H9 (cell line): ENCODE measurements around the gene PLEKHG3. TPM values are rescaled to one million over a fixed set of nuclear protein-coding genes. Genes with fewer than 3 reads are reported as not detected.

Experiments used
- DNase-seq: peaks from one replicate; pipeline ENCODE4 v3.0.0-alpha.2; 2017
- H2AFZ ChIP-seq: one replicate; pipeline ENCODE4 v1.6.1; 2013; ENCODE audit warnings: mild to moderate bottlenecking, low read length, control low read depth, moderate library complexity
- H2AK5ac ChIP-seq: 2 replicates; pipeline ENCODE4 v1.6.1; 2013; ENCODE audit warnings: low read length, control low read depth, mixed read lengths; ENCODE audit not compliant: insufficient read length
- H2BK120ac ChIP-seq: one replicate; pipeline ENCODE4 v1.6.1; 2013; ENCODE audit warnings: low read depth, mild to moderate bottlenecking, low read length, control low read depth, inconsistent platforms; ENCODE audit not compliant: poor library complexity, severe bottlenecking
- H2BK12ac ChIP-seq: 2 replicates; pipeline ENCODE4 v1.6.1; 2013; ENCODE audit warnings: low read length, control low read depth, mixed read lengths, low read depth; ENCODE audit not compliant: insufficient read length
- H2BK15ac ChIP-seq: 2 replicates; pipeline ENCODE4 v1.6.1; 2013; ENCODE audit warnings: low read depth, low read length, control low read depth
- H2BK20ac ChIP-seq: one replicate; pipeline ENCODE4 v1.6.1; 2013; ENCODE audit warnings: low read depth, mild to moderate bottlenecking, low read length, control low read depth, inconsistent platforms; ENCODE audit not compliant: poor library complexity, severe bottlenecking
- H2BK5ac ChIP-seq: 2 replicates; pipeline ENCODE4 v1.6.1; 2013; ENCODE audit warnings: low read length, control low read depth, mixed read lengths; ENCODE audit not compliant: insufficient read length
- H3K14ac ChIP-seq: 2 replicates; pipeline ENCODE4 v1.6.1; 2013; ENCODE audit warnings: low read length, control low read depth; ENCODE audit not compliant: insufficient read depth
- H3K18ac ChIP-seq: 2 replicates; pipeline ENCODE4 v1.6.1; 2013; ENCODE audit warnings: low read depth, mild to moderate bottlenecking, mixed read lengths, low read length, control low read depth; ENCODE audit not compliant: insufficient read length
- H3K23ac ChIP-seq: 2 replicates; pipeline ENCODE4 v1.6.1; 2013; ENCODE audit warnings: low read length, control low read depth, mixed read lengths, low read depth; ENCODE audit not compliant: insufficient read length
- H3K23me2 ChIP-seq: 2 replicates; pipeline ENCODE4 v1.6.1; 2013; ENCODE audit warnings: low read depth, mild to moderate bottlenecking, mixed read lengths, low read length, control low read depth; ENCODE audit not compliant: insufficient read length, poor library complexity, severe bottlenecking
- H3K27ac ChIP-seq: 2 replicates; pipeline ENCODE4 v1.5.1; 2013; ENCODE audit warnings: low read length, control low read depth, mixed read lengths, low read depth; ENCODE audit not compliant: insufficient read length
- H3K27me3 ChIP-seq: 2 replicates; pipeline ENCODE4 v1.6.1; 2013; ENCODE audit warnings: low read length, control low read depth, inconsistent platforms; ENCODE audit not compliant: insufficient read depth
- H3K4ac ChIP-seq: 2 replicates; pipeline ENCODE4 v1.6.1; 2013; ENCODE audit warnings: low read depth, mild to moderate bottlenecking, control low read depth, inconsistent platforms, low read length, moderate library complexity
- H3K4me1 ChIP-seq: 2 replicates; pipeline ENCODE4 v1.6.1; 2013; ENCODE audit warnings: low read length, control low read depth, inconsistent platforms; ENCODE audit not compliant: insufficient read depth
- H3K4me2 ChIP-seq: 2 replicates; pipeline ENCODE4 v1.6.1; 2013; ENCODE audit warnings: low read length, control low read depth, mixed read lengths; ENCODE audit not compliant: insufficient read length, insufficient read depth
- H3K56ac ChIP-seq: 2 replicates; pipeline ENCODE4 v1.6.1; 2013; ENCODE audit warnings: low read depth, mild to moderate bottlenecking, mixed read lengths, low read length, control low read depth; ENCODE audit not compliant: insufficient read length
- H3K79me1 ChIP-seq: 2 replicates; pipeline ENCODE4 v1.6.1; 2013; ENCODE audit warnings: low read depth, mild to moderate bottlenecking, moderate library complexity, low read length, control low read depth, inconsistent platforms; ENCODE audit not compliant: insufficient read depth, poor library complexity, severe bottlenecking
- H3K79me2 ChIP-seq: 2 replicates; pipeline ENCODE4 v1.6.1; 2013; ENCODE audit warnings: low read length, control low read depth, inconsistent platforms; ENCODE audit not compliant: insufficient read depth
- H3K9ac ChIP-seq: 2 replicates; pipeline ENCODE4 v1.6.1; 2013; ENCODE audit warnings: low read length, control low read depth, mixed read lengths; ENCODE audit not compliant: insufficient read length; ENCODE audit errors: extremely low read depth
- H3K9me3 ChIP-seq: one replicate; pipeline ENCODE4 v1.6.1; 2013; ENCODE audit warnings: low read depth, low read length, inconsistent platforms; ENCODE audit not compliant: control insufficient read depth
- H3T11ph ChIP-seq: one replicate; pipeline ENCODE4 v1.6.1; 2013; ENCODE audit warnings: mild to moderate bottlenecking, low read length, control low read depth, inconsistent platforms
- H4K20me1 ChIP-seq: one replicate; pipeline ENCODE4 v1.6.1; 2013; ENCODE audit not compliant: control insufficient read depth, insufficient read length, insufficient read depth
- H4K5ac ChIP-seq: 2 replicates; pipeline ENCODE4 v1.6.1; 2013; ENCODE audit warnings: low read depth, mild to moderate bottlenecking, mixed read lengths, low read length, control low read depth; ENCODE audit not compliant: insufficient read length
- H4K8ac ChIP-seq: replicated peaks from 2 replicates; pipeline ENCODE4 v1.6.1; 2013; ENCODE audit warnings: low read length, control low read depth, mixed read lengths, low read depth; ENCODE audit not compliant: insufficient read length
- H4K91ac ChIP-seq: 2 replicates; pipeline ENCODE4 v1.6.1; 2013; ENCODE audit warnings: low read depth, mild to moderate bottlenecking, moderate library complexity, mixed read lengths, low read length, control low read depth; ENCODE audit not compliant: insufficient read length
- H3K27ac Mint-ChIP-seq, 3 experiments: 2 replicates in 2 of 3; 3 replicates in 1 of 3; pipeline ENCODE4 v1.8.0; 2020 to 2021; ENCODE audit warnings: mixed read lengths in 3 of 3, mild to moderate bottlenecking in 1 of 3, moderate library complexity in 1 of 3
- H3K27me3 Mint-ChIP-seq: 2 replicates; pipeline ENCODE4 v1.8.0; 2021; ENCODE audit warnings: low read depth, mild to moderate bottlenecking, moderate library complexity, mixed read lengths
- H3K36me3 Mint-ChIP-seq, 3 experiments: 2 replicates in 2 of 3; 3 replicates in 1 of 3; pipeline ENCODE4 v1.8.0; 2020 to 2021; ENCODE audit warnings: low read depth in 3 of 3, mixed read lengths in 3 of 3; ENCODE audit not compliant: insufficient read depth in 1 of 3
- H3K4me1 Mint-ChIP-seq, 2 experiments: 2 replicates each; pipeline ENCODE4 v1.8.0; 2020; ENCODE audit warnings: mixed read lengths in 2 of 2
- H3K4me3 Mint-ChIP-seq, 2 experiments: 2 replicates in 1 of 2; 3 replicates in 1 of 2; pipeline ENCODE4 v1.8.0; 2020 to 2021; ENCODE audit warnings: mild to moderate bottlenecking in 2 of 2, mixed read lengths in 2 of 2, moderate library complexity in 1 of 2
- H3K9me3 Mint-ChIP-seq, 2 experiments: 2 replicates in 1 of 2; 3 replicates in 1 of 2; pipeline ENCODE4 v1.8.0; 2020; ENCODE audit warnings: mild to moderate bottlenecking in 2 of 2, mixed read lengths in 2 of 2, moderate library complexity in 1 of 2
- CTCF ChIP-seq: fragments of 200-600 bp; sonication (generic); conservative IDR thresholded peaks from 3 replicates; pipeline ENCODE4 v1.8.0; 2021; ENCODE audit warnings: antibody characterized with exemption, mild to moderate bottlenecking
- WGBS: extraction: QIAGEN DNeasy Blood & Tissue Kit; methylation state at CpG from one replicate; pipeline ENCODE4 v1.1.7; 2013; ENCODE audit warnings: missing lambda C conversion rate, low lambda C conversion rate, mixed read lengths; ENCODE audit not compliant: insufficient read length; ENCODE audit errors: extremely low coverage; 5-methylcytosine and 5-hydroxymethylcytosine counted together
- total RNA-seq: library from RNA; stranded (reverse); gene quantifications from 2 replicates; pipeline ENCODE4 v1.2.1, GENCODE V29; 2021

Gene PLEKHG3
- total RNA-seq, 1 experiment from 2014 or later, result 48.5 TPM

GRCh38 chr14:64656986-64657385 lies 47.2 kb upstream of the PLEKHG3 start:
- Histone ChIP-seq H3K9me3 (no peaks in the 10 kb centered on the region), H4K5ac (no peak overlapping the region), H2BK5ac (no peak overlapping the region), H3K4me1 (no peaks in the 10 kb centered on the region), H2AK5ac (no peak overlapping the region), H3T11ph (no peak overlapping the region), H3K9ac (no peak overlapping the region), H2BK120ac (no peak overlapping the region), H2BK15ac (no peak overlapping the region), H3K56ac (no peak overlapping the region), H2BK12ac (no peak overlapping the region), H3K4ac (no peak overlapping the region), H3K4me2 (no peak overlapping the region), H3K27me3 (no peaks in the 10 kb centered on the region), H3K14ac (no peak overlapping the region), H3K23me2 (no peaks in the 10 kb centered on the region), H2AFZ (peak overlapping the region; percentile 61), H3K23ac (no peak overlapping the region), H3K79me2 (no peaks in the 10 kb centered on the region), H4K91ac (no peak overlapping the region), H4K20me1 (no peaks in the 10 kb centered on the region), H4K8ac (no peak overlapping the region), H3K27ac (no peak overlapping the region), H3K79me1 (no peaks in the 10 kb centered on the region), H3K18ac (no peak overlapping the region), H2BK20ac (no peak overlapping the region)
- Mint-ChIP-seq H3K4me3 (no peak overlapping the region), H3K27ac (no peak overlapping the region; a peak in 1 of 7 replicates), H3K27me3 (no peaks in the 10 kb centered on the region; the same call in 1 of the 2 replicates), H3K36me3 (peaks cover 0 to 10% (median 0%) of the 10 kb centered on the region in 3 experiments; a peak in 2 of 7 replicates), H3K9me3 (peaks cover 3% of the 10 kb centered on the region in 2 experiments; a peak in 3 of 5 replicates), H3K4me1 (peaks cover 14% of the 10 kb centered on the region in 2 experiments)
- no CpG with 5 or more reads among the region's 4 CpGs for WGBS
- no peak for DNase-seq
- TF ChIP-seq CTCF, result no peak
